ENCODE measurements around the gene HOXA11. TPM values are rescaled to one million over a fixed set of nuclear protein-coding genes. Genes with fewer than 3 reads are reported as not detected.

HOXA11 gene
- polyA plus RNA-seq, 4 donors = 29.6 to 48.7 (median 43.5) TPM

DNA sequence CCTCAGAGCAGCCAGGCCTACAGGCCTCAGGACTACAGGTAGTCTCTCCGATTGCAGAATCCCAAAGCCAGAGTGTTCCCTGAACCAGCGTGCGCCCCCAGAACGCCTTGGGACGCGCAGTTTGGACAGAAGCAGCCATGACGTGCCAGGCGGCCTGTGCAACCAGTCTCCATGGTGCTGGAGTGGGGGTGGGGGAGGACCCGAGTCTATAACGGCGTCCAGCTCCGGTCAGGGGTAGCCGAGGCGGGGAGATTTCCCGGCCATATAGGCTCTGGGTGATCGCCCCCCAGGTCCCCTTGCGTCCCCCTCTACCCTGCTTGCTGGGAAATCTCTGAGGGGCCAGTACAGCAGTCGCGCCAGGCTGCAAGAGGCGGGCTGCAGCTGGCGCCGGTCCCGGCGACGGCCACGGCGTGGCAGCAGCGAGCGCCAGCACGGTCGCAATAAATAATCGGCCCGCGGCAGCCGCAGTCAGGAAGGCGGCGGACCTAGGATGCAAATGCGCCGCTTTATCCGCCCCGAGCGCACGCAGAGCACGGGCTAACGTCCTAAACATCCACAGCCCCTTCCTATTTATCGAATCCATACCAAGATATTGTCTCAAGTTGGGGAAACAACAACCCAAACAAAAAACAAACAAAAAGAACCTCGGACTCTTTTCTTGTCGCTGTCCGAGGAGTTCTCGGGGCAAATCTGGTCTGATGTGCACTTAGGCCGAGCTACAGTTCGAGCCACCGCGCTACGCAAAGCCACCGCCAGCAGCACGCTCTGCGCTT, 34.3 kb downstream of the HOXA11 start:
- DNase-seq (ENCODE audit: low read depth in 4 of 4, low spot score in 2 of 4) = no peak

DNA sequence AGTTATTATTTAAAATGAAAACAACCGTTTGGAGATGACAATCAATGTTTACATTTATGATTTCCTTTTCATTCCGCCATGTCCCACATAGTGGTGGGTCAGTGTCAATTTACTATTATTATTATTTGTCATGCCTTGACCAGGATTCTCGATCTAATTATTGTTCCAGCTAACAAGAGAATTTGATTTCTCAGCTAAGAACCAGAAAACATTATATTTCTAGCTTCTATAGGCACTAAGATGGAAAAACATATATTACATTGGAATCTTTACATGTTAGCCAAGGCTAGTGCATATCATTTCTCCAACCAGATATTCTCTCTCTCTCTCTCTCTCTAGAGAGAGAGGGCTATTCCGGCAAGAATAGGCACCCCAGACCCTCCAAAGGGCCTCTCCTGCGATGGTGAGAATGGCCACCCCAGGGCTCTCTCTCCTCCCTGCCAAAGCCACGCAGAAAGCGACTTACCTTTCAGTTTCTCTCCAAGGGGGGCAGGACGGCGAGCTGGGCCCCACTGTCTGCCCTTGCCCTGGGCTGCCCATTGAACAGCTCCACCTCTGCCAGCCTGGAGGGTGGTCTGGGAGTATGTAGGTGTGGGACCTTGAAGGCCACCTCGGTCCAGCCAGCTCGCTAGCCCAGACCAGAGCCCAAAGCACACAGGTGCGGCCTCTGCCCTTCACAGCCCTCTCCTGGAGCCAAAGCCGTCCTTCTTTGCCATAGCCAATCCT, 35.0 kb downstream of the HOXA11 start:
- no peak for DNase-seq (ENCODE audit: low read depth in 4 of 4, low spot score in 2 of 4)

GRCh38 chr7:27148756-27149641, 36.0 kb downstream of the HOXA11 start:
- DNase-seq (ENCODE audit: low read depth in 4 of 4, low spot score in 2 of 4) = no peak

GRCh38 chr7:27148031-27148755, 36.8 kb downstream of the HOXA11 start:
- DNase-seq (ENCODE audit: low read depth in 4 of 4, low spot score in 2 of 4) = no peak

- no peak for DNase-seq (ENCODE audit: low read depth in 4 of 4, low spot score in 2 of 4)
Observed at GRCh38 chr7:27147199-27148030, 37.6 kb downstream of the HOXA11 start, which contains the start of gene HOXA6. Gene HOXA6 (minus strand): TSS chr7:27147774. CDS start chr7:27147749, 25 bp downstream.

DNA sequence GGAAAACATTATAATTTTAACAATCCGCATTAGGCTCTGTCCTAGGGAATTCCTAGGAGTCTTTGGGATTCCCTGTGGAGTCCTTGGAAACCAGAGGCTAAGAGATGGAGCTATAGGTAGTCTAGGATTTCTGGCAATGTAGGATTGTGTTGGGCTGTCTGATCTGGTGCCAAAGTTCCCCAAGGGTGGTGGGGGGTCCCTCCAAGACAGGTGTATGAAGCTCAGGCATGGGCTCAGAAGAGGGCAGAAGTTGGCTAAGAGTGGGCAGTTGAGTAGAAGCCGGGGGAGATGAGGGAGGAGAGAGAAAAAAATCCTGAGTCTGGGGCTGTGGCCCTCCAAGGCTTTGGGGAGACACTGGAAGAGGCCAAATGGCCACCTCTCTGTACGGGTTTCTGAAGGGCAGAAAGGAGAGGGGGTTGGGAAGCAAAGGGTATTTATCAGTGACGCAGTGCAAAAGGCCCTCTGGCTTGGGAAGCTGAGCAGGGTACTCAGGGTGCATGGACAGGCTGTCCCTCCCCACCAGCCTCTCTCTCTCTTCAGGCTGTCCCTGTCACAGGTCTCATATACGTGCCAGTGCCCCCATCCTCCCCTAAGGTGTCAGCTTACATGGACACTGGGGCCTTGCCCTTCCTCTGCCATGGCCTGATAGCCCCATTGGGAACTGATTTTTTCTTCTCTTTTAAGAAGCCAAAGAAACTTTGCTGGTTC, 38.4 kb downstream of the HOXA11 start:
- no peak for DNase-seq (ENCODE audit: low read depth in 4 of 4, low spot score in 2 of 4)

DNA sequence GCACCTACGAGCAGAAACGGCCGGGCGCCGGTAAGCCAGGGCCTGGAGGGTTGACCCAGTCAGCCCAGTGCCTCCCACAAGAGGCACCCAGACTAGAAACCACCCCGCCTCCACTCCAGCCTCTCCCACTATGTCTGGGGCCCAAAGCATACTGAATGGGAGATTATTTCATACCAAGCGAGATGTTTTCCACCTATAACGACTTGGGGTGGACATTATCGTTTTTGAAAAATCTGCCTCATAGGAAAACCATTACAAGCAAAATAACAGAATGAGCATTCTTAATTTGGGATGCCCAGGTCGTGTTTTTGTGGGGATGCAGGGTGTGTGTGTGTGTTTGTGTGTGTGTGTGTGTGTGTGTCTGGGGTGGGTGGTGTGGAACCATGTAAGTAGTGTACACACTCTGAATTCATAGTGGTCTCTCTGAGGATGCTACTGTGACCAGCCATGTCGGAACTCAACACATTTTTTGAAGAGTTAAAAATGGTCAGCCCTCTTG, 39.1 kb downstream of the HOXA11 start:
- DNase-seq (ENCODE audit: low read depth in 4 of 4, low spot score in 2 of 4) = no peak

DNA sequence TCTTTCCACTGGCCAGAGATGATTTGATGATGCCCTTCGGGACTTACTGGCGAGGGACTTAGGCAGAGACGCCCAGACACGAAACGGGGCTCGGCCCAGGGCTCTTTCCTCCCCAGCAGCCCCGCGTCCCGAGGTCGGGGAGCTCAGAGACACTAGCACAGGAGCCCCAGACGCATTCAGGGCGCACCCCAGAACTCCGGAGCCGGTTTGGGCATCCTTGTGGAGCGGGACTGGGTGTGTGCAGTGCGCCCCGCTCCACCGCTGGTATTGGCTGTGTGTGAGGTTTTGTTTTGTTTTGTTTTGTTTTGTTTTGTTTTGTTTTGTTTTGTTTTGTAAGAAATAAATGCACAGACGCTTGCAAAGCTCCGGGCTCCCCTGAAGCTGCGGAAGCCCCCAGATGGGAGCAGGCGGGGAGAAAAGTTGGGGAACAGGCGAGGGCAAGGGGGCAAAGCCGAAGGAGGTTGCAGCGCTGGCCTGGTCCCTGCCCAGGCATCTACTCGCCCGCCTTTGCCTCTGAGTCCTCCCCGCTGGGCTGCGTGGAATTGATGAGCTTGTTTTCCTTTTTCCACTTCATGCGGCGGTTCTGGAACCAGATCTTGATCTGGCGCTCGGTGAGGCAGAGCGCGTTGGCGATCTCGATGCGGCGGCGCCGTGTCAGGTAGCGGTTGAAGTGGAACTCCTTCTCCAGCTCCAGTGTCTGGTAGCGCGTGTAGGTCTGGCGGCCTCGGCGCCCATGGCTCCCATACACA, 39.7 kb downstream of the HOXA11 start:
- DNase-seq (ENCODE audit: low read depth in 4 of 4, low spot score in 2 of 4) = no peak

DNA sequence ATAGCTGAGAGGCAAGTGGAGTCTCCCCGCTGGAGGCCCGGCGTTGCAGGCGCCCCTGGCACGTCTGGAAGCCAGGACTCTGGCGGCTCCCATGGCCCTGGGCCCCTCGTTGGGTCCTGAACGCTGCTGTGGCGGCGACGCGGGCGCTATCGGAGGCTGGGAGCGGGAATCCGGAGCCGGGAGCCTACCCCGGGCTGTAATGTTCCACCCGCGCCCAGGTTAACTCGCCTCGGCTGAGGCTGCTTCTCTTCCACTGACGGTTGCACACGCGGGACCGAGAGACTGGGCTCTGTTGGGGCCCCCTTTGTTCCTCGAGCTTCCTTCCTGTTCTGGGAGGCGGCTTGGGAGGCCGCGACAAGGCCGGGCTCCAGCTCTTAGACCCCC, 40.3 kb downstream of the HOXA11 start:
- no peak for DNase-seq (ENCODE audit: low read depth in 4 of 4, low spot score in 2 of 4)

DNA sequence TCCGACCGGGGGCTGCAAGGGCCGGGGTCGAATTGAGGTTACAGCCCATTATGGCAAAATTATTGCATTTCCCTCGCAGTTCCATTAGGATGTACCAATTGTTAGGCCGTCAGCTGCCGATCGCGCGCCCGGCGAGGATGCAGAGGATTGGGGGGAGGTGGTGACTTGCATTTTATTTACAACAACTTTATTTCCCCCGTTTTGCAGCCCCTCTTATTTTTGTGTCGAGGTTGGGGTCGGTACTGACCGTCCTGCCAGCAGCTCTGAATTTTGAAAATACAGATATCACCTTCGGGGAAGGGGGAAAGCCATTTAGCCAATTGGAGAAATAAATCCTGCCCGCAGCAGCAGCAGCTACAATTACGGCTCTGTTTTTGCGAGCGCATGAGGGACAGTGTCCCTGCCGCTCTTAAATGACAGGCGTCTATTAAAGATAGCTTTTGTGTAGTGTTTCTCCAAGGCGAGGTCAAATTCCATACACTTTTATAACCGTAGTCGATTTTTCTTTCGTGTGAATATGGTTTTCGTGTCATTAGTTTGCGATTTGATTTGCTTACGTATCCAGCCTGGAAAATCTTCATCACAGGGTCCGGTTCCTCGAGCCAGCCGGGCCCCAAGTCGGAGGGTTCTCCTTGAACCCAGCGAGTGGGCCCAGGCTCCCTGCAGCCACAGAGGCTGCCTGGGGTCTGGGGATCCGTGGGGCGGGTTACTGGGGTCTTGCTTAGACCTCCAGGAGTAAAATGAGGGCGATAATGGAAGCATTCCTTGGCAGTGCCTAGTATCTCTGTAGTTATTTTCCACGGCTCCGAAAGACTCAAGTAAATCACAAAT, 40.9 kb downstream of the HOXA11 start:
- DNase-seq (ENCODE audit: low read depth in 4 of 4, low spot score in 2 of 4) = no peak

DNA sequence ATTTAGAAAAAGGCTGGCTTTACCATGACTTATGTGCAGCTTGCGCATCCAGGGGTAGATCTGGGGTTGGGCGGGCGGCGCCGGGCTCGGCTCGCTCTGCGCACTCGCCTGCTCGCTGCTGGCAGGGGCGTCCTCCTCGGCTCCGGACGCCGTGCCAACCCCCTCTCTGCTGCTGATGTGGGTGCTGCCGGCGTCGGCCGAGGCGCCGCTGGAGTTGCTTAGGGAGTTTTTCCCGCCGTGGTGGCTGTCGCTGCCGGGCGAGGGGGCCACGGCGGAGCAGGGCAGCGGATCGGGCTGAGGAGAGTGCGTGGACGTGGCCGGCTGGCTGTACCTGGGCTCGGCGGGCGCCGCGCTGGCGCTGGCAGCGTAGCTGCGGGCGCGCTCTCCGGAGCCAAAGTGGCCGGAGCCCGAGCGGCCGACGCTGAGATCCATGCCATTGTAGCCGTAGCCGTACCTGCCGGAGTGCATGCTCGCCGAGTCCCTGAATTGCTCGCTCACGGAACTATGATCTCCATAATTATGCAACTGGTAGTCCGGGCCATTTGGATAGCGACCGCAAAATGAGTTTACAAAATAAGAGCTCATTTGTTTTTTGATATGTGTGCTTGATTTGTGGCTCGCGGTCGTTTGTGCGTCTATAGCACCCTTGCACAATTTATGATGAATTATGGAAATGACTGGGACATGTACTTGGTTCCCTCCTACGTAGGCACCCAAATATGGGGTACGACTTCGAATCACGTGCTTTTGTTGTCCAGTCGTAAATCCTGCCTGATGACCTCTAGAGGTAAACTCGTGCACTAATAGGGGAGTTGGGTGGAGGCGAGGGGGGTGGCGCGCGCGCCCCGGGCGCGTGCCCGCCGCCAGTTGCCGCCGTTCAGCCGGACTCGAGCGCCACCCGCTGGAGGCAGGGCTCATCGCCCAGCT, 41.7 kb downstream of the HOXA11 start, which contains the start of gene HOXA5:
TSS of gene HOXA5 (minus strand) at position 659 of the 927 bp plus-strand sequence. CDS start at position 585, 74 bp downstream.
- peak in 1 of 4 donors; percentile 88 for DNase-seq (ENCODE audit: low read depth in 4 of 4, low spot score in 2 of 4)

DNA sequence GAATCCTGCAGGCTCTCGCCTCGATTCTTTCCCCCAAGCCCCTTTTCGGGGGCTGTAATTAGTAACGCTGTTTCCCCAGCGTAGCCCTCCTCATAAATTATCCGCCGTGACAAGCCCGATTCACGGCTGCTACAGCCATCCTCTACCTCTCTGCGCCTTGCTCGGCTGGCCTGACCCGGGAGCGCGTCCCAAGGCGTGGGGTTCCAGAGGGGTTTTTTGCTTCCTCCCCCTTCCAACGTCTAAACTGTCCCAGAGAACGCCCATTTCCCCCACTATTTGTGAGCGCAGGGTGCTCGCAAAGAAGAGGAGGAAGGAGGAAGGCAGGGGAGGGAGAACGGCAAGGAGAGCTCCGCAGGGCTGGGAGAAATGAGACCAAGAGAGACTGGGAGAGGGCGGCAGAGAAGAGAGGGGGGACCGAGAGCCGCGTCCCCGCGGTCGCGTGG, 42.4 kb downstream of the HOXA11 start:
- DNase-seq (ENCODE audit: low read depth in 4 of 4, low spot score in 2 of 4) = no peak

GRCh38 chr7:27141923-27142579, 43.0 kb downstream of the HOXA11 start:
- no peak for DNase-seq (ENCODE audit: low read depth in 4 of 4, low spot score in 2 of 4)

DNA sequence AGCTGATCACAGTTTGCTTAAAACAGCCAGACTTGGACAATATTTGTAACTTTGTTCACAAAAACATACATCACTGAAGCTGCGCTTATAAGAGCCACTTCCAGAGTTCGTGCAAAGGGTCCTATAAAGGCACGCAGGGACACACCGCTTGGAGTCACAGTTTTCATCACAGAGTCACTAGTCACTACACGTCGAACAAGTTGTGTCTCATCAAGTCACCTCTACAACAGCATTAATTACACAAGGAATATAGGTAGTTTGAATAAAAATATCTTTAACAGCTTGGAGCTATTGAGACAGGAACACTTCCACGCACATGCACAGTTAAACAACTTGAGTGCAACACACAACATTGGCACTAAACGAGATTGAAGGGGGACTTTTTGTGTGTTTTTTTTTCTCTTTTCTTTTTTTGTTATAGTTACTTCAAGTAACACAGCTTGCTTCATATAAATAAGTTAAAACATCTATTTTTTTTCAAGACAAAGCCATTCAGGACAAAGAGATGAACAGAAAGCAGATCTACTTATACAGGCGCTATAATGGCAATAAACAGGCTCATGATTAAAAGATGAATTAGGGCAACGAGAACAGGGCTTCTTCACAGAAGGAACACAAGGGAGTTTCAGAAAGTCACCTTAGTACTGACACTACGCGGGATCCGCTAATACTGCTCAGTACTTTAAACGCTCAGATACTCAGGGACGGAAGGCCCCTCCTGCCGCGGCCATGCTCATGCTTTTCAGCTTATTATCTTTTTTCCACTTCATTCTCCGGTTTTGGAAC, 43.7 kb downstream of the HOXA11 start:
- no peak for DNase-seq (ENCODE audit: low read depth in 4 of 4, low spot score in 2 of 4)
